B cell (primary cell): ENCODE data around the gene ACSM6. TPM values are rescaled to one million over a fixed set of nuclear protein-coding genes. Genes with fewer than 3 reads are reported as not detected.

Source experiments
- ATAC-seq: fragments of 200-7000 bp; cut with Tn5 transposase; one replicate; pipeline ENCODE4 v1.10.0; 2021; ENCODE audit warnings: low read depth, mild to moderate bottlenecking, moderate number of reproducible peaks, moderate library complexity
- CTCF ChIA-PET: fragments of 350-600 bp; sonication (Branson Sonifier 250); formaldehyde crosslinking; loops from one replicate; lab custom pipeline; 2021; ENCODE audit warnings: antibody characterized with exemption, inconsistent platforms; lab: Charles Lee
- POLR2A ChIA-PET: fragments of 350-600 bp; sonication (Branson Sonifier 250); formaldehyde crosslinking; loops from one replicate; lab custom pipeline; 2021; ENCODE audit warnings: antibody characterized with exemption; lab: Charles Lee
- DNase-seq: peaks from one replicate; pipeline ENCODE4 v3.0.0; 2013
- H2AFZ ChIP-seq: 2 replicates; pipeline ENCODE4 v1.6.1; 2012; ENCODE audit warnings: mild to moderate bottlenecking, low read depth, low read length; ENCODE audit not compliant: insufficient read depth, poor library complexity, severe bottlenecking
- H3K27ac ChIP-seq, 2 donors: 1 replicate in 1 of 2; 2 replicates in 1 of 2; pipeline ENCODE4 v1.5.1; 2012 to 2013; ENCODE audit warnings: low read length in 2 of 2, mild to moderate bottlenecking in 2 of 2, moderate library complexity in 1 of 2
- H3K27me3 ChIP-seq, 4 experiments: fragments of 200-600 bp in 1 of 4; sonication (generic) in 1 of 4; replicated peaks in 1 of 4; 1 replicate in 2 of 4; 2 replicates in 2 of 4; pipeline versions ENCODE4 v1.6.1 to v1.7.0; 2013 to 2016; ENCODE audit warnings: low read length in 3 of 4, mild to moderate bottlenecking in 2 of 4, mixed read lengths in 1 of 4, moderate library complexity in 1 of 4; ENCODE audit not compliant: insufficient read depth in 4 of 4, control insufficient read depth in 3 of 4; ENCODE audit errors: control extremely low read depth in 1 of 4
- H3K36me3 ChIP-seq, 2 experiments: replicated peaks in 1 of 2; 1 replicate in 1 of 2; 2 replicates in 1 of 2; pipeline versions ENCODE4 v1.6.1 to v1.7.1; 2013; ENCODE audit warnings: low read length in 1 of 2; ENCODE audit not compliant: insufficient read depth in 2 of 2, control insufficient read depth in 1 of 2; ENCODE audit errors: control extremely low read depth in 1 of 2, extremely low read depth in 1 of 2
- H3K4me1 ChIP-seq, 2 donors: fragments of 200-600 bp in 1 of 2; sonication (generic) in 1 of 2; 1 replicate in 1 of 2; 2 replicates in 1 of 2; pipeline versions ENCODE4 v1.5.1 to v1.6.1; 2013 to 2017; ENCODE audit warnings: low read length in 2 of 2; ENCODE audit not compliant: control insufficient read depth in 2 of 2, insufficient read depth in 2 of 2
- H3K4me2 ChIP-seq: replicated peaks from 2 replicates; pipeline ENCODE3; 2012; ENCODE audit warnings: mild to moderate bottlenecking, low read depth, low read length; ENCODE audit not compliant: poor library complexity, severe bottlenecking
- H3K4me3 ChIP-seq, 5 experiments: fragments of 200-600 bp in 1 of 5; sonication (generic) in 1 of 5; 1 replicate in 3 of 5; 2 replicates in 2 of 5; pipeline versions ENCODE4 v1.5.1 to v1.7.0; 2011 to 2016; ENCODE audit warnings: low read length in 4 of 5, mild to moderate bottlenecking in 4 of 5, low read depth in 2 of 5, control low read depth in 1 of 5, moderate library complexity in 1 of 5; ENCODE audit not compliant: insufficient read depth in 1 of 5; ENCODE audit errors: control extremely low read depth in 1 of 5, extremely low read depth in 1 of 5
- H3K79me2 ChIP-seq: fragments of 200-600 bp; sonication (generic); one replicate; pipeline ENCODE4 v1.6.0; 2016; ENCODE audit warnings: low read length; ENCODE audit not compliant: control insufficient read depth, insufficient read depth
- H3K9ac ChIP-seq: fragments of 200-600 bp; sonication (generic); 2 replicates; pipeline ENCODE4 v1.6.1; 2017; ENCODE audit warnings: mild to moderate bottlenecking, low read length, moderate library complexity
- H3K9me3 ChIP-seq, 3 donors: one replicate each; pipeline versions ENCODE4 v1.6.1 to v1.7.1; 2013; ENCODE audit warnings: low read length in 2 of 3; ENCODE audit not compliant: control insufficient read depth in 2 of 3, insufficient read depth in 1 of 3; ENCODE audit errors: control extremely low read depth in 1 of 3
- H4K20me1 ChIP-seq: 2 replicates; pipeline ENCODE4 v1.6.0; 2012; ENCODE audit warnings: mild to moderate bottlenecking, low read length; ENCODE audit not compliant: insufficient read depth, control insufficient read depth, poor library complexity, severe bottlenecking
- H3K27ac Mint-ChIP-seq: one replicate; pipeline ENCODE4 v1.8.0; 2021; ENCODE audit warnings: mixed read lengths
- H3K27me3 Mint-ChIP-seq: one replicate; pipeline ENCODE4 v1.8.0; 2021; ENCODE audit warnings: mixed read lengths
- H3K4me1 Mint-ChIP-seq: one replicate; pipeline ENCODE4 v1.8.0; 2021; ENCODE audit warnings: mixed read lengths
- H3K4me3 Mint-ChIP-seq: one replicate; pipeline ENCODE4 v1.8.0; 2021; ENCODE audit warnings: mixed read lengths
- H3K9me3 Mint-ChIP-seq: one replicate; pipeline ENCODE4 v1.8.0; 2022; ENCODE audit warnings: mixed read lengths; ENCODE audit not compliant: insufficient read depth
- EZH2 ChIP-seq: IDR thresholded peaks from 2 replicates; pipeline ENCODE4 v1.6.1; 2012; ENCODE audit warnings: borderline replicate concordance, low read depth, mild to moderate bottlenecking, moderate library complexity, low read length; ENCODE audit not compliant: insufficient read depth, poor library complexity, severe bottlenecking
- WGBS: methylation state at CpG from one replicate; pipeline ENCODE4 v1.1.5; 2013; ENCODE audit warnings: missing lambda C conversion rate; ENCODE audit not compliant: insufficient coverage; 5-methylcytosine and 5-hydroxymethylcytosine counted together
- intact Hi-C: fragments of 100-400 bp; cut with micrococcal nuclease; formaldehyde crosslinking; loops from one replicate; pipeline ENCODE4 v1.10.0; 2022
- polyA plus RNA-seq: library from polyadenylated mRNA; depleted of rRNA; stranded (reverse); fragments of >200 nt; gene quantifications from 2 replicates; pipeline ENCODE4 v1.2.3, GENCODE V29; 2012
- total RNA-seq, 2 donors: library from RNA; stranded (reverse); fragments of 120-200 nt in 1 of 2; gene quantifications; 1 replicate in 1 of 2; 2 replicates in 1 of 2; pipeline versions ENCODE4 v1.2.3 to v1.2.4, GENCODE V29; 2013 to 2022
- TF ChIP-seq, protein P1 (sequence below): fragments of 200-600 bp; IDR thresholded peaks from one replicate; pipeline ENCODE4 v1.8.0; 2022; ENCODE audit warnings: antibody characterized with exemption, mild to moderate bottlenecking

ACSM6 gene
- total and polyA plus RNA-seq, 2 donors (not counting 1 experiment from before 2014, with no cell fraction given), result not detected

DNA sequence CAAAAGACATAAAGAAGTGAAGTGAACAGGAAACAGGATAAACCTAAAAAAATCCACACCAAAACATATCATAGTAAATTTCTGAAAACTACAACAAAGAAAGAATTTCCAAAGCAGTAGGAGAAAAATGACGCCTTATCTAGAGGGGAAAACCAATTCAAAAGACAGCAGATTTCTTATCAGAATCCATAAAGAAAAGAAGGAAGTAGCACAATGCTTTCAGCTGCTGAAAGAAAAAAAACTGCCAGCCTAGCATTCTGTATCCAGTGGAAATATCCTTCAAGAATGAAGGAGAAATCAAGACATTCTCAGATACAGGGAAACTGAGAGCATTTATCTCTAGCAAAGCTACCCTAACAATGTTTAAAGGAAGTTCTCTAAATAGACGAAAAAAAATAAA is 59.0 kb downstream of the ACSM6 start:
- ChIA-PET CTCF (interaction anchor here (1.0 to 2.4 kb wide), 2 partner anchors 10 to 111 kb away, joined by 3 to 12 read pairs; no protein-coding TSS in a partner anchor), POLR2A (no interaction called here)
- no peaks in the 10 kb centered on the region for H3K27me3 ChIP-seq
- no peak overlapping the region for H2AFZ ChIP-seq
- no peaks in the 10 kb centered on the region for H3K9me3 Mint-ChIP-seq
- H3K27me3 Mint-ChIP-seq, result no peaks in the 10 kb centered on the region
- peaks cover 27% of the 10 kb centered on the region for H3K4me1 Mint-ChIP-seq
- no peak for TF ChIP-seq EZH2
- H3K79me2 ChIP-seq, result peaks cover 68% of the 10 kb centered on the region
- H3K27ac Mint-ChIP-seq, result no peak overlapping the region
- H3K9me3 ChIP-seq, result peaks cover 0 to 3% (median 0%) of the 10 kb centered on the region in 3 donors
- H3K27ac ChIP-seq, result no peak overlapping the region
- H3K4me1 ChIP-seq, result peaks cover 6 to 7% of the 10 kb centered on the region in 2 donors
- H3K36me3 ChIP-seq, result peaks cover 0 to 58% of the 10 kb centered on the region in 2 experiments
- intact Hi-C loops, result no loop called here
- WGBS, result no CpG with 5 or more reads among the region's 2 CpGs
- H3K4me2 ChIP-seq, result no peak overlapping the region
- H3K4me3 Mint-ChIP-seq, result no peak overlapping the region
- DNase-seq, result no peak
- H3K4me3 ChIP-seq, result no peak overlapping the region
- no peak overlapping the region for H3K9ac ChIP-seq
- no peak for ATAC-seq
- peaks cover 9% of the 10 kb centered on the region for H4K20me1 ChIP-seq

DNA sequence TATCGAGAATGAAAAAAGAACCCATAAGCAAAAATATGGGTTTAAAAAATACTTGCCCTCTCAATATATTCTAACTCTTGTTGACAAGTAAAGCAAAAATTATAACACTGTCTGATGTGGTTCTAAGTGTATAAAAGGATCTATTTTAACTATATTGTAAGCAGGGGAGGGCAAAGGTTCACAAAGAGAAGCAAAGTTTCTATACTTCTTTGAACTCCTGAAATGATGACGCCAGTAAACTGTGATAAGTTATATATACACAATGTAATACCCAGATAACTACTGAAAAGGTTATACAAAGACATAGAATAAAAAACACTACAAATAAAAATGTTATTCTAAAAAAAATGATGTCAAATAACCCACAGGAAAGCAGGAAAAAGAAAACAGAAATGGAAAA is 59.6 kb downstream of the ACSM6 start:
- Histone ChIP-seq H3K27ac (no peak overlapping the region), H3K27me3 (no peaks in the 10 kb centered on the region), H4K20me1 (peaks cover 9% of the 10 kb centered on the region), H3K4me1 (peaks cover 6 to 7% of the 10 kb centered on the region in 2 donors), H3K36me3 (peaks cover 0 to 53% of the 10 kb centered on the region in 2 experiments), H3K9me3 (peaks cover 0 to 3% (median 0%) of the 10 kb centered on the region in 3 donors), H3K4me2 (no peak overlapping the region), H2AFZ (no peak overlapping the region), H3K79me2 (peaks cover 68% of the 10 kb centered on the region), H3K9ac (no peak overlapping the region), H3K4me3 (no peak overlapping the region)
- Mint-ChIP-seq H3K4me3 (no peak overlapping the region), H3K9me3 (no peaks in the 10 kb centered on the region), H3K27me3 (no peaks in the 10 kb centered on the region), H3K4me1 (peaks cover 27% of the 10 kb centered on the region), H3K27ac (no peak overlapping the region)
- WGBS, result no CpG with 5 or more reads among the region's 2 CpGs
- DNase-seq (no peak), ATAC-seq (no peak)
- no peak for TF ChIP-seq EZH2
- TF ChIP-seq, protein P1, sequence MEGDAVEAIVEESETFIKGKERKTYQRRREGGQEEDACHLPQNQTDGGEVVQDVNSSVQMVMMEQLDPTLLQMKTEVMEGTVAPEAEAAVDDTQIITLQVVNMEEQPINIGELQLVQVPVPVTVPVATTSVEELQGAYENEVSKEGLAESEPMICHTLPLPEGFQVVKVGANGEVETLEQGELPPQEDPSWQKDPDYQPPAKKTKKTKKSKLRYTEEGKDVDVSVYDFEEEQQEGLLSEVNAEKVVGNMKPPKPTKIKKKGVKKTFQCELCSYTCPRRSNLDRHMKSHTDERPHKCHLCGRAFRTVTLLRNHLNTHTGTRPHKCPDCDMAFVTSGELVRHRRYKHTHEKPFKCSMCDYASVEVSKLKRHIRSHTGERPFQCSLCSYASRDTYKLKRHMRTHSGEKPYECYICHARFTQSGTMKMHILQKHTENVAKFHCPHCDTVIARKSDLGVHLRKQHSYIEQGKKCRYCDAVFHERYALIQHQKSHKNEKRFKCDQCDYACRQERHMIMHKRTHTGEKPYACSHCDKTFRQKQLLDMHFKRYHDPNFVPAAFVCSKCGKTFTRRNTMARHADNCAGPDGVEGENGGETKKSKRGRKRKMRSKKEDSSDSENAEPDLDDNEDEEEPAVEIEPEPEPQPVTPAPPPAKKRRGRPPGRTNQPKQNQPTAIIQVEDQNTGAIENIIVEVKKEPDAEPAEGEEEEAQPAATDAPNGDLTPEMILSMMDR, result no peak
- ChIA-PET CTCF (interaction anchor here (1.0 to 2.4 kb wide), 3 partner anchors 8 to 110 kb away, joined by 3 to 12 read pairs (median 5); no protein-coding TSS in a partner anchor), POLR2A (no interaction called here)
- intact Hi-C loops, result no loop called here
